Measurements from ENCODE around the gene PACRG.

The PACRG gene

GRCh38 chr6:163207431-163208383 lies 479.9 kb downstream of the PACRG start:
- DNase-seq, result no peak

GRCh38 chr6:163209005-163209404 lies 481.2 kb downstream of the PACRG start:
- DNase-seq, result no peak

GRCh38 chr6:163212123-163212522 lies 484.3 kb downstream of the PACRG start:
- DNase-seq, result no peak

- no peak for DNase-seq
These were observed 486.5 kb downstream of the PACRG start for GRCh38 chr6:163214259-163214658.

- no peak for DNase-seq
These were observed 490.7 kb downstream of the PACRG start for GRCh38 chr6:163218361-163218894.

GRCh38 chr6:163226181-163226835 lies 498.5 kb downstream of the PACRG start:
- peak; percentile 32 for DNase-seq

- peak; percentile 92 for DNase-seq
These were observed 499.2 kb downstream of the PACRG start for GRCh38 chr6:163226836-163227485.

- DNase-seq, result no peak
These were observed 500.3 kb downstream of the PACRG start for GRCh38 chr6:163228041-163228440.

- DNase-seq, result no peak
These were observed 501.3 kb downstream of the PACRG start for GRCh38 chr6:163229050-163229449.

GRCh38 chr6:163230901-163231300 lies 503.1 kb downstream of the PACRG start:
- DNase-seq, result no peak

GRCh38 chr6:163231356-163232014 lies 503.7 kb downstream of the PACRG start:
- DNase-seq, result no peak

- no peak for DNase-seq
These were observed 504.3 kb downstream of the PACRG start for GRCh38 chr6:163232015-163232523.

GRCh38 chr6:163232649-163233048 lies 504.9 kb downstream of the PACRG start:
- DNase-seq, result no peak

GRCh38 chr6:163237110-163237509 lies 509.3 kb downstream of the PACRG start:
- DNase-seq, result no peak

GRCh38 chr6:163239572-163240340 lies 512.0 kb downstream of the PACRG start:
- no peak for DNase-seq

- no peak for DNase-seq
These were observed 512.8 kb downstream of the PACRG start for GRCh38 chr6:163240556-163240955.

GRCh38 chr6:163241683-163242082 lies 513.9 kb downstream of the PACRG start:
- DNase-seq, result no peak

GRCh38 chr6:163243083-163243482 lies 515.3 kb downstream of the PACRG start:
- DNase-seq, result no peak

- DNase-seq, result no peak
These were observed 516.2 kb downstream of the PACRG start for GRCh38 chr6:163243692-163244589.

- no peak for DNase-seq
These were observed 520.3 kb downstream of the PACRG start for GRCh38 chr6:163248051-163248450.

Measured in fibroblast of skin of back (primary cell).